Naive B cell (primary cell): ENCODE results near the gene CHST11. TPM values are rescaled to one million over a fixed set of nuclear protein-coding genes. Genes with fewer than 3 reads are reported as not detected.
"Not testable (repeated sequence)": the region's sequence is repeated elsewhere in the genome, so short reads cannot be mapped to it uniquely, and the experiment has no call there.

ENCODE experiments used
- ATAC-seq, 2 donors: fragments of 150-1000 bp; cut with Tn5 transposase; 2 replicates each; pipeline ENCODE4 v1.10.0; 2021; ENCODE audit warnings: low read depth in 2 of 2, mild to moderate bottlenecking in 2 of 2, moderate library complexity in 2 of 2
- DNase-seq: peaks from one replicate; pipeline ENCODE4 v3.0.0; 2022
- H3K27ac Mint-ChIP-seq, 6 donors: one replicate each; pipeline ENCODE4 v1.8.0; 2020 to 2022; ENCODE audit warnings: mild to moderate bottlenecking in 6 of 6, mixed read lengths in 6 of 6, moderate library complexity in 5 of 6, inconsistent platforms in 2 of 6
- H3K27me3 Mint-ChIP-seq, 3 donors: one replicate each; pipeline ENCODE4 v1.8.0; 2021 to 2022; ENCODE audit warnings: mixed read lengths in 3 of 3, mild to moderate bottlenecking in 1 of 3
- H3K36me3 Mint-ChIP-seq, 2 donors: one replicate each; pipeline ENCODE4 v1.8.0; 2020 to 2022; ENCODE audit warnings: mixed read lengths in 2 of 2, inconsistent platforms in 1 of 2, mild to moderate bottlenecking in 1 of 2
- H3K4me1 Mint-ChIP-seq, 3 donors: one replicate each; pipeline ENCODE4 v1.8.0; 2020 to 2022; ENCODE audit warnings: mixed read lengths in 3 of 3, inconsistent platforms in 1 of 3, mild to moderate bottlenecking in 1 of 3, moderate library complexity in 1 of 3
- H3K4me3 Mint-ChIP-seq, 8 donors: one replicate each; pipeline ENCODE4 v1.8.0; 2020 to 2022; ENCODE audit warnings: mild to moderate bottlenecking in 8 of 8, mixed read lengths in 8 of 8, moderate library complexity in 8 of 8, inconsistent platforms in 2 of 8
- H3K9me3 Mint-ChIP-seq, 7 donors: one replicate each; pipeline ENCODE4 v1.8.0; 2020 to 2022; ENCODE audit warnings: mixed read lengths in 7 of 7, mild to moderate bottlenecking in 5 of 7, inconsistent platforms in 2 of 7, moderate library complexity in 1 of 7
- polyA plus RNA-seq, 6 donors: library from polyadenylated mRNA; unstranded; fragments of 300-500 nt; fragmentation: Illumina TruSeq; gene quantifications; one replicate each; pipeline ENCODE4 v1.2.3, GENCODE V29; 2021; ENCODE audit warnings: low read depth in 6 of 6

Gene CHST11
- polyA plus RNA-seq, 6 donors from 2014 or later = 39.8 to 63.6 (median 58.6) TPM

GRCh38 chr12:104743753-104744548, 287.2 kb downstream of the CHST11 start:
- H3K9me3 Mint-ChIP-seq, H3K36me3 Mint-ChIP-seq, ATAC-seq, H3K27me3 Mint-ChIP-seq: not testable (repeated sequence)
- H3K4me3 Mint-ChIP-seq = peak overlapping the region in 6 of 8 donors; percentile 5 to 62 (median 22)
- H3K27ac Mint-ChIP-seq = peak overlapping the region in 5 of 6 donors; percentile 21 to 97 (median 66)
- peaks cover 61 to 97% (median 94%) of the 10 kb centered on the region in 3 donors for H3K4me1 Mint-ChIP-seq
- peak; percentile 31 for DNase-seq

DNA sequence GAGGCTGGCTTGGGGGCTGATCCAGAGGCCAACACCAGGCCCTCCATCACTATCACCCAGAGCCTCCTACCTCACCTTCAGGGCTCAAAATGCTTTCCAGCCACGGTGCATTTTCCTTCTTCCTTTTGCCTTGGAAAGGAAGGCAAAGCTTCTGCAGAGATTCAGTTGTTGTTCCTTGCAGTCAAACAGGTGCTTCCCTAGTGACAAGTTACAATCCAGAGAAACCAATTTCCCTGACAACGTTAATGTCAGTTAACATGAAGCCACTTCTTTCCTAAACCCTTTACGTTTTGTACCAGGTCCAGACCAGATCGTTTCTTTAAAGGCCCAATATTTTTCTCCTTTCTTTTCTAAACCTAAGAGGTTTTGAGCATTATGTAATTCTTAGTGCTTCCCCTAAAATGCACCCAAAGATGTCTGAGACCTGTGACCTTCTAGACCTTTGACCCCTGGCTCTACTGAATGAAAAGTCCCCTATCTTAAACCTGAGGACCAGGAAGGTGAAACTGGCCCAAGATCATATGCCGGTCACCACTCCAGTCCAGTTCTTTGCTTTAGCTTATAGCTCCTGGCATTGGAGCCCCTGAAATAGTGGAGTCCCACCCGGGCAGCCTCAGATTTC, 289.8 kb downstream of the CHST11 start:
- Mint-ChIP-seq H3K4me3 (no peak overlapping the region), H3K36me3 (no peaks in the 10 kb centered on the region), H3K27ac (peak overlapping the region in 5 of 6 donors; percentile 6 to 65 (median 59)), H3K4me1 (peaks cover 56 to 92% (median 90%) of the 10 kb centered on the region in 3 donors), H3K27me3 (no peaks in the 10 kb centered on the region), H3K9me3 (peaks cover 0 to 10% (median 0%) of the 10 kb centered on the region in 7 donors)
- DNase-seq = no peak
- ATAC-seq = no peak

- Mint-ChIP-seq H3K27me3 (no peaks in the 10 kb centered on the region), H3K27ac (peak overlapping the region in 2 of 6 donors; percentile 15 to 71), H3K4me1 (peaks cover 59 to 92% (median 91%) of the 10 kb centered on the region in 3 donors), H3K9me3 (peaks cover 0 to 10% (median 0%) of the 10 kb centered on the region in 7 donors), H3K4me3 (no peak overlapping the region), H3K36me3 (no peaks in the 10 kb centered on the region)
- DNase-seq = no peak
- no peak for ATAC-seq
Measured at GRCh38 chr12:104747330-104747729, 290.6 kb downstream of the CHST11 start.

DNA sequence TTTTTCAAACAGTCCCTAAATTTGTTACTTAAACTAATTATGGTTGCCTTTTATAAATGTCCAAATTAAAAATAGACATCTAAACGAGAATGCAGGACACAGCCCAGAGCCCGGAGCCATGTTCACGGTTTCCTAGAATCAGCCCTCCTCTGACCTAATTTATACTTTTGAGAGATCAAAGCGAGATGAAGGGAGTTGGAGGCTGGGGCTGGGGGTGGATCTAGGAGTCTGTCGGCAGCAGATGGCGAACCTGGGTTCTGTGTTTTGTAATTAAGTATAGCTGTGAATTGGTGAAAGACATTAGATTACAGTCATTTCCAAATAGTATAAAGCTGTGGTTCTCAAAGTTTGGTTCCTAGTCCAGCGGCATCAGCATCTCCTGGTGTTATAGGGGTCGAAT, 291.2 kb downstream of the CHST11 start:
- Mint-ChIP-seq H3K27me3 (no peaks in the 10 kb centered on the region), H3K9me3 (peaks cover 0 to 10% (median 0%) of the 10 kb centered on the region in 7 donors), H3K36me3 (no peaks in the 10 kb centered on the region), H3K27ac (peak overlapping the region in 5 of 6 donors; percentile 24 to 81 (median 71)), H3K4me1 (peaks cover 56 to 92% (median 90%) of the 10 kb centered on the region in 3 donors), H3K4me3 (no peak overlapping the region)
- DNase-seq (no peak), ATAC-seq (no peak)

- Mint-ChIP-seq H3K9me3 (peaks cover 0 to 10% (median 0%) of the 10 kb centered on the region in 7 donors), H3K27ac (peak overlapping the region in 3 of 6 donors; percentile 24 to 71 (median 59)), H3K4me3 (no peak overlapping the region), H3K4me1 (peaks cover 52 to 88% (median 87%) of the 10 kb centered on the region in 3 donors), H3K27me3 (no peaks in the 10 kb centered on the region), H3K36me3 (no peaks in the 10 kb centered on the region)
- DNase-seq = no peak
- no peak for ATAC-seq
Measured at GRCh38 chr12:104748356-104748755, 291.6 kb downstream of the CHST11 start.

GRCh38 chr12:104748790-104749189, 292.0 kb downstream of the CHST11 start:
- Mint-ChIP-seq H3K4me3 (peak overlapping the region in 2 of 8 donors; percentile 37 to 51), H3K27me3 (no peaks in the 10 kb centered on the region), H3K36me3 (no peaks in the 10 kb centered on the region), H3K27ac (peak overlapping the region in 5 of 6 donors; percentile 10 to 71 (median 40)), H3K4me1 (peaks cover 50 to 83% (median 83%) of the 10 kb centered on the region in 3 donors), H3K9me3 (peaks cover 0 to 6% (median 0%) of the 10 kb centered on the region in 7 donors)
- ATAC-seq (no peak), DNase-seq (no peak)

GRCh38 chr12:104749545-104749944, 292.8 kb downstream of the CHST11 start:
- Mint-ChIP-seq H3K9me3 (no peaks in the 10 kb centered on the region), H3K4me1 (peaks cover 42 to 82% (median 76%) of the 10 kb centered on the region in 3 donors), H3K27me3 (no peaks in the 10 kb centered on the region), H3K4me3 (peak overlapping the region in 5 of 8 donors; percentile 3 to 75 (median 46)), H3K27ac (peak overlapping the region in 5 of 6 donors; percentile 23 to 71 (median 43)), H3K36me3 (no peaks in the 10 kb centered on the region)
- DNase-seq (no peak), ATAC-seq (no peak)

GRCh38 chr12:104750061-104750460, 293.3 kb downstream of the CHST11 start:
- DNase-seq = peak; percentile 48
- H3K27ac Mint-ChIP-seq = peak overlapping the region in 5 of 6 donors; percentile 12 to 71 (median 51)
- H3K4me3 Mint-ChIP-seq = peak overlapping the region in 6 of 8 donors; percentile 3 to 75 (median 44)
- peaks cover 42 to 83% (median 71%) of the 10 kb centered on the region in 3 donors for H3K4me1 Mint-ChIP-seq
- ATAC-seq = peak; percentile 61 to 71
- H3K27me3 Mint-ChIP-seq = no peaks in the 10 kb centered on the region
- no peaks in the 10 kb centered on the region for H3K36me3 Mint-ChIP-seq
- H3K9me3 Mint-ChIP-seq = no peaks in the 10 kb centered on the region

DNA sequence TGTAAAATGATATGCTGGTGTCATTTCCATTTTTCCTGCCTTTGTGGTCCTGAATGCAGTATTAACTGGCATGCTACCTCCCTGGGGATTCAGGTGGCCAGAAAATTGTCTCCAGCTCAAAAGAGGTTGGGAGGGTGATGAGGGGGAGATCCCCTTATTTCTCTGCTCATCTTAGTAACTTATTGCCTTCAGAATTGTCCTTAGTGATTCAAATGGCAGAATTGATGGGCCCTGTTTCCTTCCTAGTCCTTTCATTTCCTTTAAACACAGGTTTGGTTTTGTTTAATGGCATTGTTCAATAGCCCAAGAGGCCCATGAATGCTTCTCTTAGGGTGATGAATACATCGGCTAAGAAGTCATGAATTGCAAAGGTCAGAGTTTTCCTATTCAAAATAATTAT, 294.4 kb downstream of the CHST11 start:
- ATAC-seq (peak in 1 of 2 donors; percentile 8), DNase-seq (no peak)
- peak overlapping the region in 7 of 8 donors; percentile 32 to 69 (median 55) for H3K4me3 Mint-ChIP-seq
- H3K27me3 Mint-ChIP-seq = no peaks in the 10 kb centered on the region
- H3K4me1 Mint-ChIP-seq = peaks cover 39 to 72% (median 68%) of the 10 kb centered on the region in 3 donors
- H3K9me3 Mint-ChIP-seq = no peaks in the 10 kb centered on the region
- H3K36me3 Mint-ChIP-seq = no peaks in the 10 kb centered on the region
- H3K27ac Mint-ChIP-seq = peak overlapping the region in 5 of 6 donors; percentile 14 to 90 (median 68)

- peak; percentile 96 to 97 for ATAC-seq
- Mint-ChIP-seq H3K36me3 (no peaks in the 10 kb centered on the region), H3K9me3 (peaks cover 0 to 2% (median 0%) of the 10 kb centered on the region in 7 donors), H3K4me3 (peak overlapping the region; percentile 12 to 64 (median 41)), H3K27me3 (no peaks in the 10 kb centered on the region), H3K4me1 (peaks cover 34 to 67% (median 63%) of the 10 kb centered on the region in 3 donors), H3K27ac (peak overlapping the region in 5 of 6 donors; percentile 55 to 94 (median 71))
- peak; percentile 68 for DNase-seq
Measured at GRCh38 chr12:104751594-104751993, 294.8 kb downstream of the CHST11 start.

- DNase-seq (no peak), ATAC-seq (no peak)
- Mint-ChIP-seq H3K27me3 (no peaks in the 10 kb centered on the region), H3K9me3 (peaks cover 0 to 2% (median 0%) of the 10 kb centered on the region in 7 donors), H3K4me1 (peaks cover 31 to 63% (median 59%) of the 10 kb centered on the region in 3 donors), H3K4me3 (peak overlapping the region in 5 of 8 donors; percentile 15 to 64 (median 45)), H3K27ac (peak overlapping the region in 3 of 6 donors; percentile 68 to 94 (median 85)), H3K36me3 (peaks cover 3 to 4% of the 10 kb centered on the region in 2 donors)
Measured at GRCh38 chr12:104752016-104752415, 295.3 kb downstream of the CHST11 start.

- peak overlapping the region in 3 of 6 donors; percentile 57 to 72 (median 68) for H3K27ac Mint-ChIP-seq
- peaks cover 31 to 55% (median 50%) of the 10 kb centered on the region in 3 donors for H3K4me1 Mint-ChIP-seq
- DNase-seq = no peak
- no peak for ATAC-seq
- H3K9me3 Mint-ChIP-seq = peaks cover 0 to 2% (median 0%) of the 10 kb centered on the region in 7 donors
- H3K4me3 Mint-ChIP-seq = no peak overlapping the region
- no peaks in the 10 kb centered on the region for H3K27me3 Mint-ChIP-seq
- H3K36me3 Mint-ChIP-seq = peaks cover 12 to 13% of the 10 kb centered on the region in 2 donors
Measured at GRCh38 chr12:104752881-104753280, 296.1 kb downstream of the CHST11 start.

DNA sequence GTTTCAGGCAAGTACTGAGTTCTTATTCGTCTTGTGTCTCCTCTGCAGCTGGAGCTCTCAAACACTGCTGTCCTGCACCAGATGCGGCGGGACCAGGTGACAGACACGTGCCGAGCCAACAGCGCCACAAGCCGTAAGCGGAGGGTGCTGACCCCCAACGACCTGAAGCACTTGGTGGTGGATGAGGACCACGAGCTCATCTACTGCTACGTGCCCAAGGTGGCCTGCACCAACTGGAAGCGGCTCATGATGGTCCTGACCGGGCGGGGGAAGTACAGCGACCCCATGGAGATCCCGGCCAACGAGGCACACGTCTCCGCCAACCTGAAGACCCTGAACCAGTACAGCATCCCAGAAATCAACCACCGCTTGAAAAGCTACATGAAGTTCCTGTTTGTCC, 300.2 kb downstream of the CHST11 start:
- Mint-ChIP-seq H3K27me3 (no peaks in the 10 kb centered on the region), H3K4me1 (peaks cover 12 to 28% (median 20%) of the 10 kb centered on the region in 3 donors), H3K9me3 (peaks cover 0 to 2% (median 0%) of the 10 kb centered on the region in 7 donors), H3K27ac (peak overlapping the region in 1 of 6 donors; percentile 75), H3K36me3 (peaks cover 13 to 19% of the 10 kb centered on the region in 2 donors), H3K4me3 (no peak overlapping the region)
- ATAC-seq (no peak), DNase-seq (no peak)
